HG03103 (cell line): ENCODE measurements around the gene TMC4.

Experiments
- ATAC-seq: cut with Tn5 transposase; IDR thresholded peaks from one replicate; pipeline ENCODE4 v1.9.1; 2021; ENCODE audit warnings: low read depth; ENCODE audit not compliant: unreplicated experiment

Gene TMC4

GRCh38 chr19:54159352-54160181 is 13.4 kb downstream of the TMC4 start, which contains the start of gene LENG1:
LENG1 (minus strand) TSS chr19:54159721; CDS start chr19:54159695, 26 bp downstream.
- peak; percentile 88 for ATAC-seq

- no peak for ATAC-seq
These were observed 14.1 kb downstream of the TMC4 start for GRCh38 chr19:54158812-54159351.

DNA sequence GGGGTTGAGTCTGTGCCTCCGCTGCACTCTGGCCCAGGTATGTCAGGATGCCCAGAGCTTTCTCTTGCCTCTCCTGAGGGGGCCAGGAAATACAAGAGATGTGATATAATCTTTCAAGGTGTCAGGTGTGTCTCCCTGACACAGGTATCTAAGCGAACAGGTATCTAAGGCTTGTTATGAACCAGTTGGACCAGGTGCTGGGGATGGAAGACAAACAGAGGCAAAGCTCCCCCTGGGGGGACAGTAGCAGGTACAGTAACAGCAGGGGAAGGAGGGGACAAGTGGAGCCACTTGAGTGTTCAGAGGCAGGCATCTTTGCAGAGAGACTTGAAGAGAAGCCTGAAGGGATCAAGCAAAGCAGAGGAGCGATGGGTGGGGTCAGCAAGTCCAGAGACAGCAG is 16.0 kb downstream of the TMC4 start:
- no peak for ATAC-seq

DNA sequence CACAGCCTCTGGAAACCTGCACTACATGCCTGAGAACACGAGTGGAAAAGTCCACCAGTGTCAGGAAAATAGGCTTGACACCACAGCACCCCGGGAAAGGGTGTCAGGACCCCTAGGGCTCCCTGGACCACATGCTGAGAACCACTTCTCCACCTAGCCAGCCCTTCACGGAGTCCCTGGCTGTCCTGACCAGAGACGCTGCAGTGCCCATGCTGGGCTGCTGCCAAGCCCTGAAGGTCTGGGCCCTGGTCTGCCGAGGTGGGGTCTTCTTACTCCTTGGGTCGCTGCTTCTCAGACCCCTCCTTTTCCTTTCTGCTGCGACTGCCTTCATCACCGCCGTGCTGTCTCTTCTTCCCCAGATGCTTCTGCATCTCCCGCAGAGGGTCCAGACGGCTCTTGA is 16.5 kb downstream of the TMC4 start:
- ATAC-seq = no peak

DNA sequence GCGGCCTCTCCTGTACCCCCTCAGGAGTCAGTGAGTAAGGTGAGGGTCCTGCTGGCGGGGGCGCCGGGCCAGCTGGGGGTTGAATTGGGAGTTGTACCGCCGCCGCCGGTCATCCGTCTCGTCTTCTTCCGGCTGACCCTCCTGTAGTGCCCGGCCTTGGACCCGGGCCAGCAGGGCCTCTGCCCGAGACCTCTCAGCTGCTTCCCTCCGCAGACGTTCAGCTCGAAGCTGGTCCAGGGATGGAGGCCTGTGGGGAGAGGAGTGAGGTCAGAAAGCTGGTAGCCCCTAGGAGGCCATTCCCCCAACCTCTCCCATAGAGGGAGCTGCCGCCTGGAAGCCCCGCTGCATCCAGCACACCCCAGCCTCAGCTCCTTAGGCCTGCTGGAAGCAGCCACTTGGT is 17.3 kb downstream of the TMC4 start:
- no peak for ATAC-seq

DNA sequence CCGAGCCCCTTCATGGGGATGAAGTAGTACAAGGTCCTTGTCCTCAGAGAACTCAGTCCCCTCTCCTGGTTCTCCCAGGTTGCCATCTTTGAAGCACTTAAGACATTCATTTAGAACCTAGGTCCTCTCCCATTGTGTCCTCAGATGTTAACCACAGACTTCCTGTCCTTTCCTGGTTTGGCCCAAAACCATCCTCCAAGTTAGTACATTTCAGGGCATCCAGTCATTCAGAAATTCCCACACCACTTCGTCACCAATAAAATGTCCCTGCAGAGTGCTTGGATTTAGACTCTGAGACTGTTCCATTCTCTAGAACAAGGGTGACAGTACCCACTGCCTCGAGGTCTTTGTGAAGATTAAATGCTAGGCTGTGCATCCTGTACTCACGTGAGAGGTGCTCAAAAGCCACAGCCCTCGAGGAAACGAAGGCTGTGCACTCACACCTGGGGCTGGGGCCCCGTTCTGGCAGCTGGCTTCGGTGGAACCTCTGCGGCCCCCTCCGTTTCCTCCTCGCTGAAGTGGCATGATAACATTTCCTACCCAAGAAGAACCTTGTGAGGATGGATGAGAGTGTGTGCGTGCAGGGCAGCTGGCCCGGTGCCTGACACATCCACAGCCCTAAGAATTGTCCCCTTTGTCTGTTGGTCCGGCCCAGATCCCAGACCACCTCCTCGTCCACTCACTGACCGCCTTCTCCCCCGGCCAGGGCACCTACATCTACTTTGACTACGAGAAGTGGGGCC is 18.2 kb downstream of the TMC4 start:
- no peak for ATAC-seq

GRCh38 chr19:54153731-54154326 is 19.1 kb downstream of the TMC4 start:
- ATAC-seq = no peak

DNA sequence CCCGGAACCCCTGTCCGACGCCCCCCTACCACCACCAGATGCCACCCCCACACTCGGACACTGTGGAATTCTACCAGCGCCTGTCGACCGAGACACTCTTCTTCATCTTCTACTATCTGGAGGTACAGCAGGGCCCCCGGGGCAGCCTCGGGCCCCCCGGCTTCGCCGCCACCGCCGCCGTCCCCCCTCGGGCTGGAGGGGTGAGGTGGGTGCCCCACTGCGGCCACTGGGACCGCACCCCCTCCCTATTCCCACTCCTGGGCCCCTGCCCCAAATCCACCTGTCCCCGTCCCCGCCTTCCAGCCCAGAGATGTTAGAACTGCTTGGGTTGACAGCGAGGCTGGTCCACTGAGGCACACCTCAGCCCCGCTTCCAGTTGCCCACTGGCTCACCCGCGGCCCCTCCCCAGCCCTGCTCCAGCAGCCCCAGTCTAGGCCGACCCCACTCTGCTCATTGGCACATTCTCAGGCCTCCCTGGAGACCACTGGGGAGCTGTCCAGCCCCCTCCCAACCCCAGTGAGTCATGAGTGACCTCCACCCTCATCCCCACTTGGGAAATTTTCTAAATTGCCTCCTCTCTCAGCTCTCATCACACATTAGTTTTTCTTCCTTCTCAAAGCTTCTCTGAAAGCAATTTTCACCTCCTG is 20.0 kb downstream of the TMC4 start:
- no peak for ATAC-seq

- ATAC-seq = no peak
These were observed 20.7 kb downstream of the TMC4 start for GRCh38 chr19:54152267-54152666.

GRCh38 chr19:54151362-54152035 is 21.5 kb downstream of the TMC4 start:
- ATAC-seq = no peak

GRCh38 chr19:54149021-54149812 is 23.7 kb downstream of the TMC4 start:
- no peak for ATAC-seq

GRCh38 chr19:54148158-54148557 is 24.8 kb downstream of the TMC4 start:
- ATAC-seq = no peak

- no peak for ATAC-seq
These were observed 25.3 kb downstream of the TMC4 start for GRCh38 chr19:54147676-54148075.

DNA sequence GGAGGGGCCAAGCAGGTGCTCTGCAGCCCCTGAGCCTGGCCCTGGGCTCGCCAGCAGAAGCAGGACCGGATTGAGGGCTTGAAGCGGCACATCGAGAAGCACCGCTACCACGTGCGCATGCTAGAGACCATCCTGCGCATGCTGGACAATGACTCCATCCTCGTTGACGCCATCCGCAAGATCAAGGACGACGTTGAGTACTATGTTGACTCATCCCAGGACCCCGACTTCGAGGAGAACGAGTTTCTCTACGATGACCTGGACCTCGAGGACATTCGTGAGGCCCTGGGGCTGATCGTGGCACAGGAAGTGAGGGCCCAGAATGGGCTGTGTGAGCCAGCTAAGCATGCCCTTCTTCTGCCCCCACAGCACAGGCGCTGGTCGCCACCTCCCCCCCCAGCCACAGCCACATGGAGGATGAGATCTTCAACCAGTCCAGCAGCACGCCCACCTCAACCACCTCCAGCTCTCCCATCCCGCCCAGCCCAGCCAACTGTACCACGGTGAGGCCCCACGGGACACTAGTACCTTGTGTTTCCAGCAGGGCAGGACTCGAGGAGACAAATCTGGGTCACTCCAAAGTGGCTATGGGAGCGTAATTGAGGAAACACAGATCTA is 27.3 kb downstream of the TMC4 start:
- ATAC-seq = no peak

DNA sequence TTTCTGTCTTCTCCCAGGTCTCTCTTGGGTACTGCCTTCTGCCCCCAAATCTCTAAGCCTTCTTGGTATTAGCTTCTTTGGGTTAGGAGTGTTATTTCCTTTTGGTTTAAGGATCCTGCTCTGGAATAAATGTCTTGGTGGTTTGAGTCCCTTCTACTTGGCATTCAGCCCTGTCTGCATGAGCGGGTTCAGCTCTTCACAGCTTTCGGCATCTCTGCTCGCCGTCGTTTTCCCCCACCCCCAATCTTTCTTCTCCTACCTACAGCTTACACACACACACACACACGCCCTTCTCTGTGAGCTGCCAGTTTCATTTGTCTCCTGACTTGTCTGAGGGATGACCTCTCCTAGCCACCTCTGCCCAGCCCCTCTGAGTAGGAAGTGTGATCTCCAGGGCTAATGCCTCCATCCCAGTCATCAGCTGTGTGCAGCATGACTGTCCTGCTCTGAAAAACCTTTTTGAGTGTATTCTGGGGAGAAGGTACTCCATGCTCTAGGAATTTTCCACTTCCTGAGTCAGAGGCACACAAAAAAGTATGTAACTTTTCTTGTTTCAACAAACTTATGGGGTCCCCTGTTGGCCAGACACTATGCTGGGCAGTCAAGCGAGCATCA is 30.7 kb downstream of the TMC4 start:
- ATAC-seq = no peak

GRCh38 chr19:54141356-54141755 is 31.6 kb downstream of the TMC4 start:
- no peak for ATAC-seq

- ATAC-seq = no peak
These were observed 34.3 kb downstream of the TMC4 start for GRCh38 chr19:54138489-54139256.
